Pancreas (tissue), 10 donors: ENCODE measurements around the gene ITPK1. TPM values are rescaled to one million over a fixed set of nuclear protein-coding genes. Genes with fewer than 3 reads are reported as not detected.

Experiments
- ATAC-seq, 4 donors: fragments of 200-7000 bp; cut with Tn5 transposase; one replicate each; pipeline versions ENCODE4 v1.8.0 to v1.9.1; 2020; ENCODE audit warnings: mild to moderate bottlenecking in 4 of 4, moderate library complexity in 4 of 4
- DNase-seq, 6 donors: peaks; one replicate each; pipeline ENCODE4 v3.0.0-alpha.2; 2020
- FAIRE-seq: peaks from 2 replicates; lab custom pipeline; 2012; peaks lifted over from hg19 to GRCh38; lab: Jason Lieb, UNC
- H3K27ac ChIP-seq, 4 donors: fragments of 200-600 bp; sonication (generic); 1 replicate in 3 of 4; 2 replicates in 1 of 4; pipeline versions ENCODE4 v1.5.0 to v1.8.0; 2020
- H3K27me3 ChIP-seq, 4 donors: fragments of 200-600 bp; one replicate each; pipeline ENCODE4 v1.8.0; 2021
- H3K36me3 ChIP-seq, 3 donors: fragments of 200-600 bp; sonication (generic) in 1 of 3; one replicate each; pipeline versions ENCODE4 v1.5.0 to v1.8.0; 2020 to 2021
- H3K4me1 ChIP-seq, 3 donors: fragments of 200-600 bp; one replicate each; pipeline ENCODE4 v1.8.0; 2021
- H3K4me3 ChIP-seq, 4 donors: fragments of 200-600 bp; sonication (generic) in 2 of 4; one replicate each; pipeline versions ENCODE4 v1.5.0 to v1.8.0; 2020 to 2021
- H3K9me3 ChIP-seq, 4 donors: fragments of 200-600 bp; one replicate each; pipeline ENCODE4 v1.8.0; 2021
- WGBS, 2 donors: extraction: QIAGEN DNeasy Blood & Tissue Kit; methylation state at CpG; one replicate each; pipeline ENCODE4 v1.1.7; 2013; 5-methylcytosine and 5-hydroxymethylcytosine counted together
- intact Hi-C, 3 donors: fragments of 100-400 bp; cut with DNase I; formaldehyde crosslinking; loops; one replicate each; pipeline versions ENCODE4 v1.11.1 to v1.14.2; 2022
- polyA plus RNA-seq, 2 donors: library from polyadenylated mRNA; stranded (reverse); fragments of 200-250 nt; gene quantifications; one replicate each; pipeline ENCODE4 v1.2.3, GENCODE V29; 2013
- total RNA-seq, 6 donors: library from RNA; stranded (reverse); fragmentation: NEBNext Ultra II Directional in 4 of 6; extraction: Animal tissue kit (Norgen Biotek cat#: 25700) in 4 of 6; gene quantifications; one replicate each; pipeline versions ENCODE4 v1.2.1 to v1.2.4, GENCODE V29; 2021 to 2023
- TF ChIP-seq, protein P1 (sequence below), 4 donors: fragments of 200-600 bp; sonication (generic) in 3 of 4; IDR thresholded peaks; one replicate each; pipeline versions ENCODE4 v1.5.0 to v1.8.0; 2021; ENCODE audit warnings: antibody characterized with exemption in 4 of 4
- donor health status: healthy with polysubstance abuse.
- donor health status: DM: no; HTN: no; CAD: no; lungs with moderate emphysema.
- donor health status: DM: no; HTN: no; CAD: no.
- donor health status: control.
- donor health status: control.
- donor health status: Bipolar disorder and iron deficiency.
- donor health status: DM: yes; HTN: yes; CAD: no.
- donor health status: DM: no; HTN: no; CAD: no.
- donor health status: DM: no; HTN: no; CAD: no.
- donor health status: DM: yes; HTN: yes; CAD: no.

ITPK1 gene
- total and polyA plus RNA-seq, 8 donors: 23.2 to 38.3 (median 33.0) TPM

DNA sequence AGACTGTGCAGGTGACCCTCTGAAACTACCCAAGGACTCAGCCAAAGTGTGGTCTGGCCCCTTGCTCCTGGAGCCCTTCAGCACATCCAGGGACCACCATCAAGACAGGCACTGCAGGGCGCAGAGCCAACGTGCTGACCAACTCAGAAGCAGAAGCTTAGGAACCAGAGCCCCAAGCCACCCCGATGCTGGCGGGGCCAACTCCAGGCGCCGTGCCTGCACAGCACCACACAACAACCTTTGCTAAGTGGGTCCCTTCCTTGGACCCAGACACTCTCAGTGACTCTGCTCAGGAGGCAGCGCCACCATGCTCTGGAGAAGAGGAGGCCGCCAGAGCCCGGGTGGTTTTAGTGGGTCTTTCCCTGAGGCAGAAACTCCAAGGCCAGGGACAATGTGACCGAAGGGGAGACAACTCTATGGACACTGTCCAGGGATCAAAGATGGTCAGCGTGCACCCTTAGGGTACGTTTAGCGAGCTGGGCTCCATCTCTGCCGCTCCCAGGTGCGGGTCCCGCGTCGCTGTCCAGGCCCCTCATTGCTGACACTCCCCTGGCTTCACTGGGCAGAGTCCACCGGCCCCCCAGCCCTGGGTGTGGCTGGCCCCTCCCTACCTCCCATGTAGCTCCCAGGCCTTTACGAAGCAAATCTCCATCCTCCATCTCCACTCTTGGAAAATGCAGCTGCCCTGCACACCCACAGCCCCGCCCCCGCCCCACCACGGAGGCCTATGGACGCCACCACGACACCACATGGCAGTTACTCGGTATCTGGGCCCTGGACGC is 176.6 kb downstream of the ITPK1 start:
- Histone ChIP-seq H3K9me3 (no peaks in the 10 kb centered on the region), H3K36me3 (peaks cover 0 to 13% (median 0%) of the 10 kb centered on the region in 3 donors), H3K27me3 (no peaks in the 10 kb centered on the region), H3K4me3 (no peak overlapping the region), H3K4me1 (no peaks in the 10 kb centered on the region), H3K27ac (no peak overlapping the region)
- WGBS, 2 donors: 93 to 95% methylated on average over 27 of the region's 27 CpGs
- TF ChIP-seq, protein P1, sequence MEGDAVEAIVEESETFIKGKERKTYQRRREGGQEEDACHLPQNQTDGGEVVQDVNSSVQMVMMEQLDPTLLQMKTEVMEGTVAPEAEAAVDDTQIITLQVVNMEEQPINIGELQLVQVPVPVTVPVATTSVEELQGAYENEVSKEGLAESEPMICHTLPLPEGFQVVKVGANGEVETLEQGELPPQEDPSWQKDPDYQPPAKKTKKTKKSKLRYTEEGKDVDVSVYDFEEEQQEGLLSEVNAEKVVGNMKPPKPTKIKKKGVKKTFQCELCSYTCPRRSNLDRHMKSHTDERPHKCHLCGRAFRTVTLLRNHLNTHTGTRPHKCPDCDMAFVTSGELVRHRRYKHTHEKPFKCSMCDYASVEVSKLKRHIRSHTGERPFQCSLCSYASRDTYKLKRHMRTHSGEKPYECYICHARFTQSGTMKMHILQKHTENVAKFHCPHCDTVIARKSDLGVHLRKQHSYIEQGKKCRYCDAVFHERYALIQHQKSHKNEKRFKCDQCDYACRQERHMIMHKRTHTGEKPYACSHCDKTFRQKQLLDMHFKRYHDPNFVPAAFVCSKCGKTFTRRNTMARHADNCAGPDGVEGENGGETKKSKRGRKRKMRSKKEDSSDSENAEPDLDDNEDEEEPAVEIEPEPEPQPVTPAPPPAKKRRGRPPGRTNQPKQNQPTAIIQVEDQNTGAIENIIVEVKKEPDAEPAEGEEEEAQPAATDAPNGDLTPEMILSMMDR (IDR thresholded peaks at IDR 0.05): no peak
- no peak for ATAC-seq
- peak in 1 of 6 donors; percentile 64 for DNase-seq
- intact Hi-C loops: no loop called here
- FAIRE-seq: no peak

DNA sequence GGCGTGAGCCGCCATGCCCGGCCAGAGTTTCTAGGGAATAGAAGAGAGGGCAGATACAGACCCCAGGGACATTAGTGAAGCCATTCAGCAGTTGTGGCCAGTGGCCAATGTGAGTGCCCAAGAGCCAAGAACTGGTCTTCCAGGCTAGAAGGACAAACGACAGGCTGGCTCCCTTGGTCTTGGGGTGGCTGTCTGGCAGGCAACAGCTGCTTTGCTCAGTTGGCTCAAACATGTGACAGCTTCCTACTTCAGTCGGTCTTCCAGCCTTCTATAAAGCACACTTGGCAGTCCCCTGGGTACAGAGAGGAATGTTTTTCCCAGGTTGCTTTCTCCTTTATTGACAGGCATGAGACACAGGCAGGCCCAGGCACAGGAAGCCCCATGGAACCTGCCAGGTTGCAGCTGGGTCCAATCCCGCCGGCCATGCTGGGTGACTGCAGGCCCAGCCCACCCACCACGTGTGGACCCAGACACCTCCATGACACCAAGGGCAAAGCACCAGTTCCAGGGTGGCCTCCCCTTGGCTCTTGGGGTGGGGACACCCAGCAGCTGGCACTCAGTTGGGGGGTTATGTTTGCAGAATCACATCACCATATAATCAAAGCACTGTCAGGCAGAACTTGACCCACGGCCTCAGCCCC is 177.4 kb downstream of the ITPK1 start:
- peak in 2 of 6 donors; percentile 24 to 55 for DNase-seq
- Histone ChIP-seq H3K27me3 (no peaks in the 10 kb centered on the region), H3K4me1 (no peaks in the 10 kb centered on the region), H3K9me3 (no peaks in the 10 kb centered on the region), H3K4me3 (no peak overlapping the region), H3K27ac (no peak overlapping the region), H3K36me3 (peaks cover 0 to 13% (median 0%) of the 10 kb centered on the region in 3 donors)
- ATAC-seq: peak in 3 of 4 donors; percentile 12 to 35 (median 15)
- intact Hi-C loops: no loop called here
- no peak for FAIRE-seq
- TF ChIP-seq, protein P1 (IDR thresholded peaks at IDR 0.05): no peak
- 60 to 61% methylated on average over 9 of the region's 9 CpGs for WGBS, 2 donors

DNA sequence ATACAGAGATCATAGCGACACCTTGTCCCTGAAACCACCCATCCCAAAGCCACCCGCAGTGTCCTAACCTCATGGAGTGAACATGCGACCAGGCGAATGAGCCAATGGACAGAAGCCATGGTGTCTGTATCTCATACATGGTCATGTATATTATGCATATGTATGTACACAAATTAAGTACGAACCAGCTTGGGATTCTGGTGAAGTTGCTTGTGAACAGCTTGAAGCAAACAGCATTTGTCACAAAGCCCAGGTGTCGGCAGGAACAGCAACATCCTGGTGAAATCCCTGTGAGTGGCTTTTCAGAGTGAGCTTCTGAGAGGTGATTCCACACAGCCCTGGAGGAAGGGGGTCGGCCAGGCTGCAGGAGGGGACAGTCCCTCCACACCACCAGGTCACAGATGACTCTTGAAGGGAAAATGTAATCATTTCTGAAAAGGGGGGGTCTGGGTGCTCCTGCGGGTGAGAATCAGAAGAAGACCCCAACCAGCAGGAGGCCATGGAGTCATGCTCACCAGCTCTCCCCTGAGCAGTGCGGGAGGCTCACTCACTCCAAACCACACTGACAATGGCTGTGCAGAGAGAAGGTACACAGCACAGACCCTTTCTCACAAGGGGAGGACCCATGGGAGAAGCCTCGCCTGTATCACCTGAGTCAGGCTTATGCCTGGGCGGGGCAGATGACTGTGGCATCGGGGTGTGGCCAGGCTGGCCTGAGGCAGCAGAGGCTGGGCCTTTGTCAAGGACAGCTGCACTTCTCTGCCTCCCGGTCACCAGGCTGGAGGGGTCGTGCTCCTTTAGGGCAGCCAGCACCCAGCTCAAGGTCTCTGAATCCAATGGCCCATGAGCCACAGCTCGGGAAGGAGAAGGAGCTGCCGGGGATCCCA is 178.4 kb downstream of the ITPK1 start:
- Histone ChIP-seq H3K27ac (no peak overlapping the region), H3K27me3 (no peaks in the 10 kb centered on the region), H3K36me3 (peaks cover 0 to 13% (median 0%) of the 10 kb centered on the region in 3 donors), H3K9me3 (no peaks in the 10 kb centered on the region), H3K4me3 (no peak overlapping the region), H3K4me1 (no peaks in the 10 kb centered on the region)
- ATAC-seq: peak in 3 of 4 donors; percentile 10 to 30 (median 13)
- peak in 1 of 6 donors; percentile 72 for DNase-seq
- 89 to 90% methylated on average over 16 of the region's 16 CpGs for WGBS, 2 donors
- no peak for FAIRE-seq
- intact Hi-C loops: no loop called here
- TF ChIP-seq, protein P1 (IDR thresholded peaks at IDR 0.05): no peak

DNA sequence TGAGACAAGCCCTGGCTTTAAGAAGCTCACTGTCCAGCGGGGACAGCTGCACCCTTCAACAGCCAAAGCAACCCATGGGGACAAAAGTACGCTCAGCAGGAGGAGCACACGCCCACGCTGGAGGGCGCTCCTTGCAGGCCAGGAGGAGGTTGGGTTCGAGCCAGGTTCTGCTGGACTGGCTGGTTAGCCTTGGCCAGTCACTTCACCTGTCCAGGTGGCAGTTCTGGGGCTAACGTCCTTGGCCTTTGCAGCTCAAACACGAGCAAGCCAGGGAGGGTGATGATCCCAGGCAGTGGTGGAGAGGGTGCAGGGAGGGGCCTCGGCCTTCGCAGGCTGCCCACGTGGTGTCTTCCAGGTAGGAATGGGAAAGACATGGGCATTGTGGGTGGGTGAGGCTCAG is 179.6 kb downstream of the ITPK1 start:
- ATAC-seq (no peak), DNase-seq (peak in 1 of 6 donors; percentile 59), FAIRE-seq (no peak)
- whole genome bisulfite sequencing, 2 donors: 73 to 78% methylated on average over 11 of the region's 11 CpGs
- Histone ChIP-seq H3K36me3 (peaks cover 0 to 13% (median 0%) of the 10 kb centered on the region in 3 donors), H3K9me3 (no peaks in the 10 kb centered on the region), H3K4me1 (no peaks in the 10 kb centered on the region), H3K27ac (no peak overlapping the region), H3K27me3 (no peaks in the 10 kb centered on the region), H3K4me3 (no peak overlapping the region)
- TF ChIP-seq, protein P1 (IDR thresholded peaks at IDR 0.05): no peak
- intact Hi-C loops: no loop called here
